ENCODE results near the gene RRAS. TPM values are rescaled to one million over a fixed set of nuclear protein-coding genes. Genes with fewer than 3 reads are reported as not detected.

The RRAS gene
- total RNA-seq, 4 donors from 2014 or later = 12.4 to 26.2 (median 24.2) TPM

DNA sequence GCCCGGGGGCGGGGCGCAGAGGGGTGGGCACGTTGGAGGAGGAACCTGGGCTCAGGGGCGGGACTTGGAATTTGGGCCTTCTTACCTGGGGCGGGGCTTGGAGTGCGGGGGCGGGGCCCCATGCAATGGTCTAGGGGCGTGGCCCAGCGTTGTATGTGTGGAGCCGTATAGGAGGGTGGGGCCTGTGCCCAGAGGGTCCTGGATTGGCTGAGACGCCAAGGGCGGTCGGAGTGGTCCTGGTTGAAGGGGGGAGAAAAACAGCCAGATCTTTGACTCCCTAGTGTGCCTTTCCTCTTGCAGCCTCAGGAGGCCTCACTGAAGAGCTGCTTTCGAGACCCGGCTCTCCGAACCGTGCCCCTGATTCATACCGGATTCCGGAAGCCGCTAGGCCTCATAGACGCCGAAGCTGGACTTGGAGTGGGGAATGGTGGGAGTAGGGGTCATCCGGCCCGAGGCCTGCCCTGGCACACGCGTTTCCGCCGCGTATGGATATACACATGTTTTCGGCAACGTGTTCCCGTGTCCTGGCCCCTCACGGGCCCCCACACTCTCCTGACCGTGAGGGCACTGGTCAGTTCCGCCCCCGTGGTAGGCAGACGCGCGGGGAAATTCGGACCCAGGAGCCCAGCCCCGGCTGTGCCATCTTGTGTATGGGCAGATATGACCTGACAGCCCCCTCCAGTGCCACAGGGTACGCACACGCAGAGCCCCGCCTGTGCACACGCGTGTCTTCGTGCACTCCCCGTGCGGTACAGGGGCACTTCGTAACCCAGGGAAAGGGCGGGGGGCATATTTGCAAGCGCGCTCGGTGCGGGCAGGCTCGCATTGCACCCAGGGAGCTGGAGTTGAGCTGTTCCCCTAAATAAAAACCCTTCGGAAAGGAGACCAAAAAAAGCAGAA lies 49.6 kb downstream of the RRAS start:
- H3K9me3 ChIP-seq = no peaks in the 10 kb centered on the region
- ATAC-seq (peak; percentile 68 to 74), DNase-seq (peak; percentile 84 to 95)
- TF ChIP-seq, protein P1, sequence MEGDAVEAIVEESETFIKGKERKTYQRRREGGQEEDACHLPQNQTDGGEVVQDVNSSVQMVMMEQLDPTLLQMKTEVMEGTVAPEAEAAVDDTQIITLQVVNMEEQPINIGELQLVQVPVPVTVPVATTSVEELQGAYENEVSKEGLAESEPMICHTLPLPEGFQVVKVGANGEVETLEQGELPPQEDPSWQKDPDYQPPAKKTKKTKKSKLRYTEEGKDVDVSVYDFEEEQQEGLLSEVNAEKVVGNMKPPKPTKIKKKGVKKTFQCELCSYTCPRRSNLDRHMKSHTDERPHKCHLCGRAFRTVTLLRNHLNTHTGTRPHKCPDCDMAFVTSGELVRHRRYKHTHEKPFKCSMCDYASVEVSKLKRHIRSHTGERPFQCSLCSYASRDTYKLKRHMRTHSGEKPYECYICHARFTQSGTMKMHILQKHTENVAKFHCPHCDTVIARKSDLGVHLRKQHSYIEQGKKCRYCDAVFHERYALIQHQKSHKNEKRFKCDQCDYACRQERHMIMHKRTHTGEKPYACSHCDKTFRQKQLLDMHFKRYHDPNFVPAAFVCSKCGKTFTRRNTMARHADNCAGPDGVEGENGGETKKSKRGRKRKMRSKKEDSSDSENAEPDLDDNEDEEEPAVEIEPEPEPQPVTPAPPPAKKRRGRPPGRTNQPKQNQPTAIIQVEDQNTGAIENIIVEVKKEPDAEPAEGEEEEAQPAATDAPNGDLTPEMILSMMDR (IDR thresholded peaks at IDR 0.05 in 4 of 5, conservative IDR thresholded peaks at IDR 0.05 in 1 of 5) = no peak
- peak; percentile 65 to 72 for TF ChIP-seq POLR2A (IDR thresholded peaks at IDR 0.05)
- no peaks in the 10 kb centered on the region for H3K27me3 ChIP-seq
- intact Hi-C loops (cut with DNase I; ENCODE audit: low total_unique reads) (loop anchor here (5.0 to 10.0 kb wide), 4 partner anchors 87 to 1126 kb away; partner anchors contain the start of genes CYTH2, FUZ, MYH14 and PRMT1), in situ Hi-C loops (cut with MboI; ENCODE audit: low sequenced_read_pairs in 4 of 4) (no loop called here)
- H3K27ac ChIP-seq = peak overlapping the region; percentile 86 to 95 (median 94)
- peak overlapping the region; percentile 62 to 82 (median 70) for H3K4me3 ChIP-seq
- peaks cover 0 to 13% of the 10 kb centered on the region in 2 donors for H3K36me3 ChIP-seq
- peaks cover 14 to 15% of the 10 kb centered on the region in 2 donors for H3K4me1 ChIP-seq

DNA sequence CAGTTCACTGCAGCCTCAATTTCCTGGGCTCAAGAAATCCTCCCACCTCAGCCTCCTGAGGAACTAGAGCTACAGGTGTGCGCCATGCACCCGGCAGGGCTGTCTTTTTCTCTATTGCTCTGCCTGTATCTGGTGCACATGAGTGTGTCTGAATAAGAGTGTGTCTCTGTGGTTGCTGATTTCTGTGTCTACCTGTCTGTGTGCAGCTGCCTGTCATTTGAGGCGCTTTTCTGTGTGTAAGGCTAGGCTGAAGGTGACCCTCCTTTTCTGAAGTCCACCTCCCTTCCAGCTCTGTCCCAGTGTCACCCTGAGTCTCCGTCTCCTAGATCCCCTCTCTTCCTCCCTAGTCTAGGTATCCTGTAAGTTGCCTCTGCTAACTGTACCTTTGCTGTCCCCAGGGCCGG lies 50.4 kb downstream of the RRAS start:
- Histone ChIP-seq H3K9me3 (no peaks in the 10 kb centered on the region), H3K4me3 (peak overlapping the region in 2 of 4 donors; percentile 76 to 82), H3K4me1 (peaks cover 14 to 15% of the 10 kb centered on the region in 2 donors), H3K27ac (peak overlapping the region; percentile 86 to 95 (median 94)), H3K36me3 (peaks cover 0 to 5% of the 10 kb centered on the region in 2 donors), H3K27me3 (no peaks in the 10 kb centered on the region)
- peak in 1 of 2 donors; percentile 1 for ATAC-seq
- DNase-seq = no peak
- TF ChIP-seq, protein P1 (IDR thresholded peaks at IDR 0.05 in 4 of 5, conservative IDR thresholded peaks at IDR 0.05 in 1 of 5) = no peak
- TF ChIP-seq POLR2A (IDR thresholded peaks at IDR 0.05) = no peak
- intact Hi-C loops (cut with DNase I; ENCODE audit: low total_unique reads) = no loop called here
- in situ Hi-C loops (cut with MboI; ENCODE audit: low sequenced_read_pairs in 4 of 4) = no loop called here

DNA sequence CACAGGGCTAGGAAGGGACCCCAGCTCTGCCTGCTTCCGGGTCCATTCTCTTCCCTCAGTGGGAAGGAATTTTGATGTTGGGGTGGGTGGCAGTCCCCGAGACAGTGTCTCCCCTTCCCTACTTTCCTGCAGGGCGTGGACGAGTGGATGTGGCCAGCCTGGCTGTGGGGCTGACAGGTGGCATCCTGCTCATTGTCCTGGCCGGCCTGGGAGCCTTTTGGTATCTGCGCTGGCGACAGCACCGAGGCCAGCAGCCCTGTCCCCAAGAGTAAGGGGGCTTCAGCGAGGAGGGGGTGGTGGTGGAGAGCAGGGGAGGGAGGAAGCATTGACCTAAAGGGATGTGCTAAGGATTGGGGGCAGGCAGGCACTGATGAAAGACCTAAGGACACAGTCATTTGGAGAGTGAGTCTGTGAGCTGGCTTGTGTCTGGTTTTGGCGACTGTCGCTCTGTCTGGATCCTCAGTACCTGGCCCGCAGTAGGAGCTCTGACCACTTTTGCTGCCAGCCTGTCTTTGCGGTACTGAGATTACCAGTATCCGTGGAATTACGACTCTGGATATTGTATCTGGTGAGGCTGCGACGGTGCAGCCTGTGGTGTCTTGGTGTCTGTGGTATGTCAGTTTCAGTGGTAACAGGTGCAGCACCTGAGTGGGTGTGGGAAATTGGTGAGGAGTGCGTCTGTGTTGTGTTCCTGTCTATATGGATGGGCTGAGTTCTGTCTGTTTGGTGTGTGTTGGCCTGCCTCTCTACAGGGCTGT lies 51.4 kb downstream of the RRAS start:
- TF ChIP-seq, protein P1 (IDR thresholded peaks at IDR 0.05 in 4 of 5, conservative IDR thresholded peaks at IDR 0.05 in 1 of 5) = no peak
- no peak for TF ChIP-seq POLR2A (IDR thresholded peaks at IDR 0.05)
- ATAC-seq = no peak
- no peaks in the 10 kb centered on the region for H3K36me3 ChIP-seq
- no peaks in the 10 kb centered on the region for H3K9me3 ChIP-seq
- no peak for DNase-seq
- H3K27me3 ChIP-seq = no peaks in the 10 kb centered on the region
- H3K27ac ChIP-seq = no peak overlapping the region
- in situ Hi-C loops (cut with MboI; ENCODE audit: low sequenced_read_pairs in 4 of 4) = no loop called here
- intact Hi-C loops (cut with DNase I; ENCODE audit: low total_unique reads) = no loop called here
- H3K4me3 ChIP-seq = no peak overlapping the region
- H3K4me1 ChIP-seq = peaks cover 8 to 15% of the 10 kb centered on the region in 2 donors

DNA sequence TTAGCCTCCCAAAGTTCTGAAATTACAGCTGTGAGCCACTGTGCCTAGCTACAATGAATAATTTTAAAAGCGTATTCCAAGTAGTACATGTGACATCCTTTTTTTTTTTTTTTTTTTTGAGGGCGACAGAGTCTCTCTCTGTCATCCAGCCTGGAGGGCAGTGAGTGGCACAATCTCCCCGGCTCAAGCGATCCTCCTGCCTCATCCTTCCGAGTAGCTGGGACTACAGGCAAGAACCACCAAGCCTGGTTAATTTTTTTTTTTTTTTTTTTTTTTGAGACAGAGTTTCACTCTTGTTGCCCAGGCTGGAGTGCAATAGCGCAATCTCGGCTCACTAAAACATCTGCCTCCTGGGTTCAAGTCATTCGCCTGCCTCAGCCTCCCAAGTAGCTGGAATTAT lies 52.7 kb downstream of the RRAS start:
- ATAC-seq (no peak), DNase-seq (no peak)
- Histone ChIP-seq H3K36me3 (no peaks in the 10 kb centered on the region), H3K27ac (no peak overlapping the region), H3K4me3 (no peak overlapping the region), H3K27me3 (no peaks in the 10 kb centered on the region), H3K9me3 (no peaks in the 10 kb centered on the region), H3K4me1 (peaks cover 0 to 5% of the 10 kb centered on the region in 2 donors)
- in situ Hi-C loops (cut with MboI; ENCODE audit: low sequenced_read_pairs in 4 of 4) (no loop called here), intact Hi-C loops (cut with DNase I; ENCODE audit: low total_unique reads) (no loop called here)
- no peak for TF ChIP-seq POLR2A (IDR thresholded peaks at IDR 0.05)
- TF ChIP-seq, protein P1 (IDR thresholded peaks at IDR 0.05 in 4 of 5, conservative IDR thresholded peaks at IDR 0.05 in 1 of 5) = no peak

Small RNAs within 50 kb of the gene (microRNA-seq; reads per million reads assigned to microRNA genes)
- 0 to 4.7 reads per million in 2 donors for gene MIR5088 (ENCODE audit: borderline replicate concordance in 2 of 2)

Other genes with a start within 250 kb of the RRAS start
- gene PTH2, start 216.7 kb downstream of the RRAS start, total RNA-seq = not detected
- gene GFY, start 214.8 kb downstream of the RRAS start, total RNA-seq = not detected
- 1 to 10 TPM in 1 of 4 donors, under 1 TPM in 3; 0.24 to 1.6 (median 0.33) TPM for gene SLC17A7, start 198.6 kb downstream of the RRAS start, total RNA-seq
- gene PIH1D1, start 188.3 kb downstream of the RRAS start, total RNA-seq = 100 to 1,000 TPM in 1 of 4 donors, 10 to 100 TPM in 3; 41.9 to 107 (median 79.0) TPM
- gene ALDH16A1, start 186.9 kb downstream of the RRAS start, total RNA-seq = 10 to 100 TPM in 2 of 4 donors, 1 to 10 TPM in 2; 8.0 to 12.6 (median 9.9) TPM
- 1 to 10 TPM in 3 of 4 donors, under 1 TPM in 1; 0.91 to 2.7 (median 1.2) TPM for gene FLT3LG, start 165.9 kb downstream of the RRAS start, total RNA-seq
- gene RPL13A, start 152.5 kb downstream of the RRAS start, total RNA-seq = 1,000 to 10,000 TPM; 1,565 to 2,260 (median 1,899) TPM
- 1,000 to 10,000 TPM; 2,509 to 3,015 (median 2,721) TPM for gene RPS11, start 143.7 kb downstream of the RRAS start, total RNA-seq
- 10 to 100 TPM; 54.8 to 68.2 (median 59.7) TPM for gene FCGRT, start 127.5 kb downstream of the RRAS start, total RNA-seq
- gene RCN3, start 112.1 kb downstream of the RRAS start, total RNA-seq = 10 to 100 TPM in 2 of 4 donors, 1 to 10 TPM in 2; 1.2 to 11.7 (median 7.6) TPM
- gene NOSIP, start 59.6 kb downstream of the RRAS start, total RNA-seq = 10 to 100 TPM; 62.4 to 92.8 (median 78.9) TPM
- 1 to 10 TPM in 3 of 4 donors, not detected in 1; 1.4 to 4.6 (median 3.8) TPM for gene PRRG2, start 58.8 kb downstream of the RRAS start, total RNA-seq
- 1 to 10 TPM; 3.4 to 7.7 (median 3.8) TPM for gene PRR12, start 49.0 kb downstream of the RRAS start, total RNA-seq
- gene SCAF1, start 2.1 kb upstream of the RRAS start, total RNA-seq = 10 to 100 TPM; 13.7 to 36.1 (median 32.9) TPM
- gene IRF3, start 25.7 kb upstream of the RRAS start, total RNA-seq = 10 to 100 TPM; 11.0 to 18.6 (median 13.7) TPM
- 10 to 100 TPM; 10.7 to 12.9 (median 11.8) TPM for gene BCL2L12, start 25.8 kb upstream of the RRAS start, total RNA-seq
- 100 to 1,000 TPM; 190 to 242 (median 229) TPM for gene PRMT1, start 37.1 kb upstream of the RRAS start, total RNA-seq
- gene ADM5, start 49.5 kb upstream of the RRAS start, total RNA-seq = 1 to 10 TPM in 3 of 4 donors, not detected in 1; 1.0 to 2.1 (median 1.4) TPM
- gene CPT1C, start 51.0 kb upstream of the RRAS start, total RNA-seq = under 1 TPM in 3 of 4 donors, not detected in 1; 0.26 to 0.97 (median 0.73) TPM
- gene TSKS, start 123.2 kb upstream of the RRAS start, total RNA-seq = under 1 TPM in 2 of 4 donors, not detected in 2; 0.13 to 0.16 TPM
- gene AP2A1, start 126.9 kb upstream of the RRAS start, total RNA-seq = 100 to 1,000 TPM in 3 of 4 donors, 10 to 100 TPM in 1; 94.2 to 142 (median 131) TPM
- gene FUZ, start 173.1 kb upstream of the RRAS start, total RNA-seq = 10 to 100 TPM; 14.2 to 35.5 (median 26.0) TPM
- 100 to 1,000 TPM in 1 of 4 donors, 10 to 100 TPM in 3; 46.6 to 105 (median 78.7) TPM for gene MED25, start 178.1 kb upstream of the RRAS start, total RNA-seq
- gene PTOV1, start 211.0 kb upstream of the RRAS start, total RNA-seq = 10 to 100 TPM; 77.6 to 88.2 (median 87.0) TPM
- 10 to 100 TPM; 14.9 to 43.4 (median 21.1) TPM for gene PNKP, start 227.4 kb upstream of the RRAS start, total RNA-seq
- 10 to 100 TPM; 23.8 to 56.8 (median 43.4) TPM for gene AKT1S1, start 237.2 kb upstream of the RRAS start, total RNA-seq
- 10 to 100 TPM; 48.7 to 84.3 (median 66.4) TPM for gene TBC1D17, start 237.6 kb upstream of the RRAS start, total RNA-seq